GM18868 (cell line): Measurements from ENCODE around the gene SCFD1.
"Not testable (repeated sequence)": the region's sequence is repeated elsewhere in the genome, so short reads cannot be mapped to it uniquely, and the experiment has no call there.

ENCODE experiments used
- ATAC-seq: cut with Tn5 transposase; IDR thresholded peaks from one replicate; pipeline ENCODE4 v1.9.1; 2021; ENCODE audit warnings: mild to moderate bottlenecking, moderate library complexity; ENCODE audit not compliant: unreplicated experiment

SCFD1 gene, protein sequence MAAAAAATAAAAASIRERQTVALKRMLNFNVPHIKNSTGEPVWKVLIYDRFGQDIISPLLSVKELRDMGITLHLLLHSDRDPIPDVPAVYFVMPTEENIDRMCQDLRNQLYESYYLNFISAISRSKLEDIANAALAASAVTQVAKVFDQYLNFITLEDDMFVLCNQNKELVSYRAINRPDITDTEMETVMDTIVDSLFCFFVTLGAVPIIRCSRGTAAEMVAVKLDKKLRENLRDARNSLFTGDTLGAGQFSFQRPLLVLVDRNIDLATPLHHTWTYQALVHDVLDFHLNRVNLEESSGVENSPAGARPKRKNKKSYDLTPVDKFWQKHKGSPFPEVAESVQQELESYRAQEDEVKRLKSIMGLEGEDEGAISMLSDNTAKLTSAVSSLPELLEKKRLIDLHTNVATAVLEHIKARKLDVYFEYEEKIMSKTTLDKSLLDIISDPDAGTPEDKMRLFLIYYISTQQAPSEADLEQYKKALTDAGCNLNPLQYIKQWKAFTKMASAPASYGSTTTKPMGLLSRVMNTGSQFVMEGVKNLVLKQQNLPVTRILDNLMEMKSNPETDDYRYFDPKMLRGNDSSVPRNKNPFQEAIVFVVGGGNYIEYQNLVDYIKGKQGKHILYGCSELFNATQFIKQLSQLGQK

DNA sequence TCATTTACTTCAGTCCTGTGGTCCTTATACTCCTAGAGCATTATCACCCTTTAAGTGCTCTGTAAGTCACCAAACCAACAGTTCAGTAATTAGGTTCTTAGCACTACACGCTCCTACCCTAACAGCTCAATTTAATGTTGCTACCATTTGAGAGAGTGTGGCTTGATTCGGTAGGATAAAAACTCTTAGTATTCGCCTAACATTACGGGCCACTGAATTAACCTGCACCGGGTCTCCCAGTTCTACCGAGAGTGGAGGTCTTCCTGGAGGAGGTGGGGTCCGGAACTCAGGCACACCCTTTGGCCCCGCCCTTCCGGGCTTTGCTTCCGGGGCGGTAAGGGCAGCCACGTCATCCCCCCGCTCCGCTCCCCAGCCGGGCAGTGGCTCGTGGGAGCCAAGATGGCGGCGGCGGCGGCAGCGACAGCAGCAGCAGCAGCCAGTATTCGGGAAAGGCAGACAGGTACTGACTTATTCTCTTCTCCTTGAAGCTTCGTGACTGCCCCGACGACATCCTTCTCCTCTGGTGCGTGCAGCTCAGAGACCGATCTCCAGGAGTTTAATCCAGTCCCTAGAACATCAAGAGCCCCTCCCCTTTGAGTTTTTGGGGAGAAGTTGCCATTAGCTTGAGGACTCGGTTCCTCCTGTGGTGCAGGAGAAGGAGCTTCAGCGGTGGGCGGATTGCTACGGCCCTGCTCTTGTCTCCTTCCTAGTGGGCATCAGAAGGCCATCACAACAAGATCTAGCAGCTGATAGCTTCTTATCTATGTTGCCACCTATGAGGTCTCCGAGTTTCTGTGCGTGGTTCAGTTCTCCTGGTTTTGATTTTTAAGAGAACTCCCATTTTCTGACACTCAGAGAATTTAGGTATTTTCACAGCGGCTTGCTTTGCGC lies at the start of gene SCFD1:
TSS of gene SCFD1 (plus strand) at position 380 of the 891 bp plus-strand sequence. CDS start at position 400, 20 bp downstream.
- ATAC-seq: peak; percentile 94

- ATAC-seq: no peak
Measured at GRCh38 chr14:30572771-30573170, 49.3 kb upstream of the SCFD1 start.

GRCh38 chr14:30573226-30573814 lies 48.8 kb upstream of the SCFD1 start:
- no peak for ATAC-seq

DNA sequence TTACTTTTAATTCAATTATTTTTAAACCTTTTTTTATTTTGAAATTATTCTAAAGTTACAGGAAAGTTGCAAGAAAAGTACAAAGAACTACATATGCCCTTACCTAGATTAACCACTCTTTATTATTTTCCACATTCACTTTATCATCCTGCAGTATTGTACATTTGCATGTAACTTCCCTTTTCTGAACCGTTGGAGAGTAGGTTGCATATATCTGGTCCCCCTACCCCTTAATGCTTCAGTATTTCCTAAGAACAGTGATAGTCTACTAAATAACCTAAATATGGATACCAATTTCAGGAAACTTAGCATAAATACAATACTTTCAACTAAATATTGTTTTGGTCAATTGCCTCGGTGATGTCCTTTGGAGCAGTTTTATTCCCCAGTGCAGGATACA lies 48.2 kb upstream of the SCFD1 start:
- ATAC-seq: no peak

DNA sequence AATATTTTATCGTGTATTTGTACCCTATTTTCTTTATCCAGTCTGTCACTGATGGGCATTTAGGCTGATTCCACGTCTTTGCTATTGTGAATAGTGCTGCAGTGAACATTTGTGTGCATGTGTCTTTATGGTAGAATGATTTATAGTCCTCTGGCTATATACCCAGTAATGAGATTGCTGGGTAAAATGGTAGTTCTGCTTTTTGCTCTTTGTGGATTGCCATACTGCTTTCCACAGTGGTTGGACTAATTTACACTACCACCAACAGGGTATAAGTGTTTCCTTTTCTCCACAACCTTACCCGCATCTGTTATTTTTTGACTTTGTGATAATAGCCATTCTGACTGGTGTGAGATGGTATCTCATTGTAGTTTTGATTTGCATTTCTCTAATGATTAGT lies 47.3 kb upstream of the SCFD1 start:
- not testable (repeated sequence) for ATAC-seq

DNA sequence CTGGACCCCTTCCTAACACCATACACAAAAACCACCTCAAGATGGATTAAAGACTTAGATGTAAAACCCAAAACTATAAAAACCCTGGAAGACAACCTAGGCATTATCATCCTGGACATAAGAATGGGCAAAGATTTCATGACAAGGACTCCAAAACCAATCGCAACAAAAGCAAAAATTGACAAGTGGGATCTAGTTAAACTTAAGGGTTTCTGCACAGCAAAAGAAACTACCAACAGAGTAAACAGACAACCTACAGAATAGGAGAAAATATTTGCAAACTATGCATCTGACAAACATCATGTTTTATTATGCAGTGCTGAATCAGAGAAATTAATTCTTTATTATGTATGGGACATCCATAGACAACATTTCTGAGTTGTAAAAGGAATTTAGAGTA lies 45.8 kb upstream of the SCFD1 start:
- not testable (repeated sequence) for ATAC-seq

- ATAC-seq: no peak
Measured at GRCh38 chr14:30580616-30581282, 41.4 kb upstream of the SCFD1 start.

- ATAC-seq: no peak
Measured at GRCh38 chr14:30581283-30581625, 40.9 kb upstream of the SCFD1 start.

- no peak for ATAC-seq
Measured at GRCh38 chr14:30582376-30582775, 39.7 kb upstream of the SCFD1 start.

- ATAC-seq: no peak
Measured at GRCh38 chr14:30584058-30584630, 38.0 kb upstream of the SCFD1 start.

GRCh38 chr14:30585204-30585603 lies 36.9 kb upstream of the SCFD1 start:
- no peak for ATAC-seq

DNA sequence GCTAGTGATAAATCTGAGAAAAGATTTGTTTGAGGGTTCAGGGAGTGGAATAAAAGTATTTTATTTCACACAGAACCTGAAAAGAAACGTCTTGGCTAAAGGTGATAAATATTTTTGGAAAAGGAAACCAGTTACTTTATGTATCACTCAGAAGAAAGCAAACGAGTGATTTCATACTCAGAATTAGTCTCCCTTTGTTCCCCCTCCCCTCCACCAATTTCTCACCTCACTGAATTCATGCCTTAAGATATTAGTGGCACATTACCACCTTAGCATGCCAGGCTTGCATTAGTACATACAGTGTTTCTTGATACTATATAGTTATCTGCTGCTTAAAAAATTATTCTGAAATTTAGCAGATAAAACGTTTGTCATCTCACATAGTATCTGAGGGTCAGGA lies 35.0 kb upstream of the SCFD1 start:
- peak; percentile 63 for ATAC-seq

DNA sequence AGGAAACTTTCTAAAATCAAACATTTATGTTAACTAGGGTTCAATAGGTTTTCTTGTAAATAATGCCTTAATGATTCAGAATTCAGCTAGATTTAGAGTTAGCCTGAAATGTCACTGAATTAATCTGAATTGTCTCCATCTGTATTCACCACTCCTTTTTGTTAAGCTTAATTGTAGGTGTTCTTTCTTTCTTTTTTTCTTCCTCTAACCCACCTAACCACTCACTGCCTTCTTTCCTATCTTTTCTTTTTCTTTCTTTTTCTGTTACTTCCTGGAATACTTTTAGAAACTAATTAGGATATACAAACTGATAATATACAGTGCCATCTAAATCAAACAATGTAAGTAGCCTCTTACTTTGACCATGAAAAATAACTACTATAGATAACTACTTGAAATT lies 33.2 kb upstream of the SCFD1 start:
- ATAC-seq: no peak

DNA sequence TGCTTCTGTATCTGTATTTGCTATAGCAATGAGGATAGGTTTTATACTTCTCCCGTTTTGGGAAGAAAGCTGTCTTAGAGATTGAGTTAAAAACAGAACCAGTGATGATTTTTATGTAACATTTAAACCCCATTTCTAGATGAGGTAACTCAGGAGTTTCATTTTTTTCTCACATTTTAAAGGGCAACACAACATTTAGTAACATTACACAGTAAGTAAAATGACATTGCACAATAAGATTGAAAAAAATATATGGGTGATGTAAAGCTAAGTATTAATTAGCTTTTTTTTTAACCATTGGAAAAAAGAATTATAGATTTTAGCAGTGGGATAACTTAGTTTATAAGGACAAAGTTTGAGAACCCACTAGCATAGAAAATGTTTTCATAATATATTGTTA lies 25.2 kb upstream of the SCFD1 start:
- no peak for ATAC-seq

DNA sequence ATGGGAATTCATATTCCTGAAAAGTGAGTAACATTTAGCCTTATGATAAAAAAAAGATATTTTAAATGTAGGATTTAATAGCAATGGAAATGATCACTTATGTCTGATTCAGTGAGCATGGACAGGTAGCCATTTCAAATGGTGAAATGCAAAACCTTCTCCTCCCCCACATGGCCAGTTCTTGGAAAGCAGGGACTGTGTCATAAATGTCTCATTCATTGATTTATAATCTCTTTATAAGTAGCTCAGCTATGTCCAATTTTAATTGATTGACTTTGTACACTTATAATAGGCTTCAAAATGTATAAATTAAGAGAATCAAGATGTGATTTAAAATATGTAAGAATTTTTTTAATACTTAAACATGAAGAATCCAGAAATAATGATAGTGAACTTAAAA lies 24.6 kb upstream of the SCFD1 start:
- ATAC-seq: no peak

DNA sequence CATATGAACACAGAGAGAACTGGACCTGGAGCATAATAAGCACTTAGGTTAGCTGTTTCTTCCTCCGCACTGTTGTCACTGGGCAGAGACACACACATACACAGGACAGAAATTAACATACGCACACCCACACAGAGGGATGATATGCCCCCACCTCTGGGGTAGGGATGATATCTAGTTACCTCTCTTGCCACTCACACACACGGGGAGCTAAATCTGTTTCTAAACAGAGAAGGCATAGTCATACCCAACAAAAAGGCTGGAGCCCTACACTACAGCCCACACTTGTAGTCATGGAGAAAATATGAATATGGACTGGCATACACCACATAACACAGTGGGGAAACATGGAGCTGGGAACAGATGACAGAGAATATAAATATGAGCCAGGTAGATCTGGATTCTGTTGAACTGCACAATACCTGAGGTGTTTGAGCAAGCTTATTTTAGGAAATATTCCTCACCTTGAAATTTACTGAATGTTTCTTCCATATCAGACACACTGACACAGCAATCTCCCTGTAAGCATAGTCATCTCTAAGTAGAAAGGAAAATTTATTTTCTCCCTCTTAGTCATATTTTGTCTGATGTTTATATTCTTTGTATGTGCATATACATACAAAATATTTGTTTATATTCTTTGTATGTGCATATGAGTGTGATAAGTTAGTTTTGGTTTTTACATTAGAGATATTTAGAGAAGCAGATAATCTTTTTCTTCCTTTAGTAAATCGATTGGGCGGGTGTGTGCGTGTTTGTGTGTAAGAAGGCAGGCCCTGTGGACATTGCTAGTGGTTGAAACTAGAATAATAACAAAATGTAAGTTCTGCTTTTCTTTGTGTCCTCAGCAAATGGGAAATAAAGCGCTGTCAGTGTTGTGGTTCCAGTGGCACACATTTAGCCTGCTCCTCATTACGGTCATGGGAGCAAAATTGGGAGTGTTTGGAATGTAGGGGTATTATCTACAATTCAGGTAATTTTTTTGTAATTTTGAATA lies 20.9 kb upstream of the SCFD1 start:
- no peak for ATAC-seq

DNA sequence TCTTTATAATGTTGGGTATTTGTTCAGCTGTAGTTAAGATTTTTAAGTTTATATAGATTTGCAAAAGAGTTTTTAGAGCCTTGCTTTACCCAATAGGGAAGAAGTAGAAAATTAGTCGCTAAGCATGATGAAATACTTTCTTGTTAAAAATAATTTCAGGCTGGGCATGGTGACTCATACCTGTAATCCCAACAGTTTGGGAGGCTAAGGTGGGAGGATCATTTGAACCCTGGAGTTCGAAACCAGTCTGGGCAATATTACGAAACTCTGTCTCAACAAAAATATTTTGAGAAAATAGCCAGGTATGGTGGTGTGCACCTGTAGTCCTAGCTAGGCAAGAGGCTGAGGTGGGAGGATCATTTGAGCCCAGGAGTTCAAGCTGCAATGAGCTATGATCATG lies 18.7 kb upstream of the SCFD1 start:
- no peak for ATAC-seq

DNA sequence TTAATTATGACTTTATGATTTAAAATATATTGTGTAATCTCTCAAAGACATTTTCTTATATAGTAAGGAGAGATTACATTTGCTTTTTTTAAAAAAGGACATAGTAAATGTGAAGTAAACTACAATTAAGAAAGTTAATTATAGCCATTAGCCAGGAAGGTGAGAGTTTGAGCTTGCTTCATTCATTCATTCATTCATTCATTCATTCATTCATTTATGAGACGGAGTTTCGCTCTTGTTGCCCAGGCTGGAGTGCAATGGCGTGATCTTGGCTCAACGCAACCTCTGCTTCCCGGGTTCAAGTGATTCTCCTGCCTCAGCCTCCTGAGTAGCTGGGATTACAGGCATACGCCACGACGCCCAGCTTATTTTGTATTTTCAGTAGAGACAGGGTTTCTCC lies 17.4 kb upstream of the SCFD1 start:
- ATAC-seq: not testable (repeated sequence)

DNA sequence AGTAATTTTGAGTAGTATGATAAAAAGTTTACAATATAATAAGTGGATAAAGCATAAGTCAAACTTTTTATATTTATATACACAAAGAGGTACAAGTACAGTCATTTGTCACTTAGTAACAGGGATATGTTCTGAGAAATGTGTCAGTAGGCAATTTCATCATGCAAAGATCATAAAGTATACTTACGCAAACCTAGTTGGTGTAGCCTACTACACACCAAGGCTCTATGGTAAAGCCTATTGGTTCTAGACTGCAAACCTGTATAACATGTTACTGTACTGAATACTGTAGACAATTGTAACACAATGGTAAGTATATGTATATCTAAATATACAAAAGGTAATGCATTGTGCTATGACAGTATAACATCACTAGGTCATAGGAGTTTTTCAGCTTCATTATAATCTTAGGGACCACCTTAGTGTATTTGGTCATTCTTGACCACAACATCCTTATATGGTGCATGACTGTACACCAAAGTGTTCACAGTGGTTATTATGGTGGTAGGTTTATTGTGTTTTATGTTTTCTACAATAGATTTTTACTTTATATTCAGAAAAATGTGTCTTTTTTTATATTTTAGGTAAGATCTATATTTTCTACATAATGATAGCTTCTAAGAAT lies 14.9 kb upstream of the SCFD1 start:
- no peak for ATAC-seq
